Mesenchymal stem cell (in vitro differentiated cells and primary cell): Measurements from ENCODE around the gene TMEM214.

Experiments used
- DNase-seq: peaks from one replicate; pipeline ENCODE4 v3.0.0-alpha.2; 2013
- H2AFZ ChIP-seq: one replicate; pipeline ENCODE4 v1.6.1; 2013; ENCODE audit warnings: low read depth, mild to moderate bottlenecking, control low read depth, inconsistent platforms, low read length, moderate library complexity
- H2AK5ac ChIP-seq: 2 replicates; pipeline ENCODE4 v1.6.1; 2013; ENCODE audit warnings: low read length, moderate library complexity, mild to moderate bottlenecking, inconsistent platforms; ENCODE audit not compliant: severe bottlenecking
- H2BK120ac ChIP-seq: one replicate; pipeline ENCODE4 v1.6.1; 2013; ENCODE audit warnings: low read depth, mild to moderate bottlenecking, inconsistent platforms, low read length, moderate library complexity
- H2BK12ac ChIP-seq, 2 experiments: one replicate each; pipeline ENCODE4 v1.6.1; 2013; ENCODE audit warnings: inconsistent platforms in 2 of 2, low read length in 2 of 2, mild to moderate bottlenecking in 2 of 2, moderate library complexity in 2 of 2, control low read depth in 1 of 2
- H2BK15ac ChIP-seq: one replicate; pipeline ENCODE4 v1.6.1; 2013; ENCODE audit warnings: mild to moderate bottlenecking, low read depth, inconsistent platforms; ENCODE audit not compliant: poor library complexity, severe bottlenecking
- H2BK5ac ChIP-seq: 2 replicates; pipeline ENCODE4 v1.6.1; 2013; ENCODE audit warnings: low read depth, mild to moderate bottlenecking, low read length, control low read depth, inconsistent platforms; ENCODE audit not compliant: poor library complexity, severe bottlenecking
- H3K14ac ChIP-seq, 2 experiments: one replicate each; pipeline ENCODE4 v1.6.1; 2013; ENCODE audit warnings: inconsistent platforms in 2 of 2, low read length in 2 of 2, control low read depth in 1 of 2, mild to moderate bottlenecking in 1 of 2, moderate library complexity in 1 of 2
- H3K18ac ChIP-seq, 2 experiments: one replicate each; pipeline ENCODE4 v1.6.1; 2013; ENCODE audit warnings: inconsistent platforms in 2 of 2, low read length in 2 of 2, control low read depth in 1 of 2, low read depth in 1 of 2, mild to moderate bottlenecking in 1 of 2
- H3K23ac ChIP-seq, 2 experiments: one replicate each; pipeline ENCODE4 v1.6.1; 2013; ENCODE audit warnings: inconsistent platforms in 2 of 2, low read length in 2 of 2, mild to moderate bottlenecking in 2 of 2, moderate library complexity in 2 of 2, control low read depth in 1 of 2
- H3K27ac ChIP-seq: 2 replicates; pipeline ENCODE4 v1.5.1; 2013; ENCODE audit warnings: mild to moderate bottlenecking, moderate library complexity, low read length, control low read depth, inconsistent platforms; ENCODE audit not compliant: poor library complexity, severe bottlenecking
- H3K27me3 ChIP-seq, 2 experiments: 2 replicates each; pipeline versions ENCODE4 v1.6.1 to v1.7.0; 2013; ENCODE audit warnings: low read length in 2 of 2, mild to moderate bottlenecking in 2 of 2, moderate library complexity in 2 of 2, control low read depth in 1 of 2, inconsistent platforms in 1 of 2; ENCODE audit not compliant: control insufficient read depth in 1 of 2, insufficient read depth in 1 of 2
- H3K36me3 ChIP-seq, 2 experiments: 2 replicates each; pipeline versions ENCODE4 v1.6.1 to v1.7.0; 2013; ENCODE audit warnings: low read length in 2 of 2, control low read depth in 1 of 2, inconsistent platforms in 1 of 2, low read depth in 1 of 2, mild to moderate bottlenecking in 1 of 2; ENCODE audit not compliant: insufficient read depth in 2 of 2, control insufficient read depth in 1 of 2
- H3K4ac ChIP-seq, 2 experiments: one replicate each; pipeline ENCODE4 v1.6.1; 2013; ENCODE audit warnings: inconsistent platforms in 2 of 2, low read length in 2 of 2, mild to moderate bottlenecking in 2 of 2, moderate library complexity in 2 of 2, control low read depth in 1 of 2, low read depth in 1 of 2
- H3K4me1 ChIP-seq: 2 replicates; pipeline ENCODE4 v1.6.1; 2013; ENCODE audit warnings: low read depth, low read length, control low read depth; ENCODE audit not compliant: control insufficient read depth, insufficient read depth
- H3K4me2 ChIP-seq: 2 replicates; pipeline ENCODE4 v1.6.1; 2013; ENCODE audit warnings: low read length, mild to moderate bottlenecking, inconsistent platforms; ENCODE audit not compliant: poor library complexity, severe bottlenecking
- H3K4me3 ChIP-seq, 2 experiments: 2 replicates each; pipeline versions ENCODE4 v1.5.1 to v1.7.0; 2013; ENCODE audit warnings: low read length in 2 of 2, mild to moderate bottlenecking in 2 of 2, control low read depth in 1 of 2, low read depth in 1 of 2; ENCODE audit not compliant: insufficient read depth in 1 of 2
- H3K79me1 ChIP-seq: replicated peaks from 2 replicates; pipeline ENCODE4 v1.6.1; 2013; ENCODE audit warnings: mild to moderate bottlenecking, control low read depth, low read length, inconsistent platforms; ENCODE audit not compliant: poor library complexity, severe bottlenecking
- H3K9ac ChIP-seq: 2 replicates; pipeline ENCODE4 v1.7.0; 2013; ENCODE audit warnings: mild to moderate bottlenecking, low read length, moderate library complexity
- H3K9me3 ChIP-seq: 2 replicates; pipeline ENCODE4 v1.7.0; 2013; ENCODE audit warnings: mild to moderate bottlenecking, low read length; ENCODE audit not compliant: control insufficient read depth
- H4K8ac ChIP-seq: one replicate; pipeline ENCODE4 v1.6.1; 2013; ENCODE audit warnings: inconsistent platforms, mild to moderate bottlenecking, low read length, moderate library complexity
- H4K91ac ChIP-seq: one replicate; pipeline ENCODE4 v1.6.1; 2013; ENCODE audit warnings: mild to moderate bottlenecking, low read length, inconsistent platforms
- WGBS: methylation state at CpG from one replicate; pipeline ENCODE4 v1.1.7; 2013; ENCODE audit warnings: mixed read lengths; 5-methylcytosine and 5-hydroxymethylcytosine counted together

TMEM214 gene

DNA sequence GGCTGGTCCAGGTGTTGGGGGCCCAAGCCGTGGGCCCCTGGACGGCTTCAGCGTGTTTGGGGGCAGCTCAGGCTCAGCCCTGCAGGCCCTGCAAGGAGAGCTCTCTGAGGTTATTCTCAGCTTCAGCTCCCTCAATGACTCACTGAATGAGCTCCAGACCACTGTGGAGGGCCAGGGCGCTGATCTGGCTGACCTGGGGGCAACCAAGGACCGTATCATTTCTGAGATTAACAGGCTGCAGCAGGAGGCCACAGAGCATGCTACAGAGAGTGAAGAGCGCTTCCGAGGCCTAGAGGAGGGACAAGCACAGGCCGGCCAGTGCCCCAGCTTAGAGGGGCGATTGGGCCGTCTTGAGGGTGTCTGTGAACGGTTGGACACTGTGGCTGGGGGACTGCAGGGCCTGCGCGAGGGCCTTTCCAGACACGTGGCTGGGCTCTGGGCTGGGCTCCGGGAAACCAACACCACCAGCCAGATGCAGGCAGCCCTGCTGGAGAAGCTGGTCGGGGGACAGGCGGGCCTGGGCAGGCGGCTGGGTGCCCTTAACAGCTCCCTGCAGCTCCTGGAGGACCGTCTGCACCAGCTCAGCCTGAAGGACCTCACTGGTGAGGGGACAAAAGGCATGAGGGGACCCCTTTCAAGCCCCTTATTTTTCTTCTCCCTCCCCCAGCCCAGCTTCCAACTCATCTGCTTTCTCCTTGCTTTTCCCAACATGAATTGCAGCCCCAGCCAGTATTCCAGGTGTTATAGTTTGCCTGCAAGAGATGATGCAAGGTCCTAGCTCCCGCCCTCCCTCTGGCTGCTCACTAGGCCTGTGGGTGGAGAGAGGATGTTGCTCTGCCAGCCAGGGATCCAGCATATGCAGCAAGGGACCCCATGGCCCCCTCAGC lies 50.9 kb downstream of the TMEM214 start:
- no peak overlapping the region for H2BK15ac ChIP-seq
- no peak overlapping the region for H2AK5ac ChIP-seq
- H3K4me2 ChIP-seq: no peak overlapping the region
- H3K36me3 ChIP-seq: peaks cover 11 to 14% of the 10 kb centered on the region in 2 experiments
- H3K4me1 ChIP-seq: peaks cover 26% of the 10 kb centered on the region
- no peak overlapping the region for H3K27ac ChIP-seq
- no peak overlapping the region for H3K4ac ChIP-seq
- no peak overlapping the region for H2AFZ ChIP-seq
- no peaks in the 10 kb centered on the region for H3K79me1 ChIP-seq
- H2BK5ac ChIP-seq: no peak overlapping the region
- H3K9ac ChIP-seq: no peak overlapping the region
- no peak overlapping the region for H3K18ac ChIP-seq
- WGBS: 89% methylated on average over 20 of the region's 20 CpGs
- H3K4me3 ChIP-seq: no peak overlapping the region
- no peak for DNase-seq
- H3K23ac ChIP-seq: no peak overlapping the region
- no peak overlapping the region for H2BK120ac ChIP-seq
- H3K9me3 ChIP-seq: no peaks in the 10 kb centered on the region
- no peak overlapping the region for H2BK12ac ChIP-seq
- H4K8ac ChIP-seq: no peak overlapping the region
- peaks cover 0 to 3% of the 10 kb centered on the region in 2 experiments for H3K27me3 ChIP-seq
- H3K14ac ChIP-seq: peak overlapping the region in 1 of 2 experiments; percentile 37
- no peak overlapping the region for H4K91ac ChIP-seq

DNA sequence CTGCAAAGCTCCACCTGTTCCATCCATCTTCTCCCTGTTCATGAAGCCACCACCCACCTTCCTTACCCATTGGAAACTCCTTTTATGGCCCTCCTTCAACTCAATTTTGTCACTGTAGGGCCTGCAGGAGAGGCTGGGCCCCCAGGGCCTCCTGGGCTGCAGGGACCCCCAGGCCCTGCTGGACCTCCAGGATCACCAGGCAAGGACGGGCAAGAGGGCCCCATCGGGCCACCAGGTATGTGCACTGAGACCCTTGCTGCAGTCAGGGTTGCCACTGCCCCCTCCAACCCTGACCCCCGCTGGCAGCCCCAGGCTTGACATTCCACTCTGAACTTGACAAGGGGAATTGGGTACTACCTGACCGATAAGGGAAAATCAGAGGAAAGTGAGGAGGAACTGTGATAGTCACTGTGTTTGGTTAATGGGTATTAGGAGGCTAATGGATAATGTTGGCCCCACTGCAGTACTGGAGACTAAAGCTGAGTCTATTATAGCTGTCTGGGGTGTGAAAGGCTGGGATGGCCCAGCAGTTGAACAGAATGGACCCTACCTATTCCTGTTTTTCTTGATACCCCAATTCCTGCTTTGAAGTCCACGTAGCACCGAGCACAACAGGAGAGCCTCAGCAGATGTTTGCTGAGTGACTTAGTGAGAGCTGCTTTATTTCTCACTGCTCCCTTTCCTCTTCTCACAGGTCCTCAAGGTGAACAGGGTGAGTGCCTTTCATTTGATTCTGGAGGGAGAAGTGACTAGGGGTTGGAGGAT lies 51.7 kb downstream of the TMEM214 start:
- H2BK5ac ChIP-seq: no peak overlapping the region
- DNase-seq: no peak
- no peak overlapping the region for H4K8ac ChIP-seq
- H3K9ac ChIP-seq: no peak overlapping the region
- no peak overlapping the region for H3K4ac ChIP-seq
- no peaks in the 10 kb centered on the region for H3K79me1 ChIP-seq
- H3K4me3 ChIP-seq: no peak overlapping the region
- H3K4me1 ChIP-seq: peaks cover 26% of the 10 kb centered on the region
- no peak overlapping the region for H2BK120ac ChIP-seq
- no peak overlapping the region for H2AK5ac ChIP-seq
- H2BK15ac ChIP-seq: no peak overlapping the region
- H3K27me3 ChIP-seq: peaks cover 0 to 7% of the 10 kb centered on the region in 2 experiments
- H3K14ac ChIP-seq: peak overlapping the region in 1 of 2 experiments; percentile 37
- no peak overlapping the region for H2AFZ ChIP-seq
- no peak overlapping the region for H2BK12ac ChIP-seq
- no peak overlapping the region for H3K18ac ChIP-seq
- no peak overlapping the region for H3K27ac ChIP-seq
- 89% methylated on average over 6 of the region's 6 CpGs for WGBS
- H3K36me3 ChIP-seq: peaks cover 11 to 14% of the 10 kb centered on the region in 2 experiments
- no peak overlapping the region for H3K4me2 ChIP-seq
- H3K9me3 ChIP-seq: no peaks in the 10 kb centered on the region
- no peak overlapping the region for H3K23ac ChIP-seq
- H4K91ac ChIP-seq: peak overlapping the region; percentile 16

- H3K4me3 ChIP-seq: peak overlapping the region; percentile 63 to 79
- peak overlapping the region; percentile 9 for H2BK15ac ChIP-seq
- H3K36me3 ChIP-seq: peaks cover 11 to 14% of the 10 kb centered on the region in 2 experiments
- WGBS: 66% methylated on average over 10 of the region's 10 CpGs
- H3K18ac ChIP-seq: peak overlapping the region; percentile 72 to 86
- H2BK12ac ChIP-seq: no peak overlapping the region
- no peak overlapping the region for H3K14ac ChIP-seq
- no peak overlapping the region for H2AFZ ChIP-seq
- peak overlapping the region; percentile 89 for H3K9ac ChIP-seq
- H3K27ac ChIP-seq: no peak overlapping the region
- no peak overlapping the region for H3K23ac ChIP-seq
- peak overlapping the region; percentile 91 for H4K91ac ChIP-seq
- peak overlapping the region; percentile 37 to 78 for H3K4ac ChIP-seq
- H3K79me1 ChIP-seq: no peaks in the 10 kb centered on the region
- H4K8ac ChIP-seq: no peak overlapping the region
- no peak overlapping the region for H2BK5ac ChIP-seq
- no peak overlapping the region for H2AK5ac ChIP-seq
- DNase-seq: no peak
- H3K4me1 ChIP-seq: peaks cover 25% of the 10 kb centered on the region
- H2BK120ac ChIP-seq: no peak overlapping the region
- H3K27me3 ChIP-seq: peaks cover 0 to 8% of the 10 kb centered on the region in 2 experiments
- no peaks in the 10 kb centered on the region for H3K9me3 ChIP-seq
- peak overlapping the region; percentile 96 for H3K4me2 ChIP-seq
Observed at GRCh38 chr2:27085062-27085672, 52.4 kb downstream of the TMEM214 start.
